VCaP (cell line): Measurements from ENCODE around the gene APOE.

Experiments
- H3K27ac ChIP-seq: fragments of 450-650 bp; 2 replicates; pipeline ENCODE4 v1.5.1; 2017
- TF ChIP-seq, protein P1 (sequence below): fragments of 450-650 bp; conservative IDR thresholded peaks from 2 replicates; pipeline ENCODE4 v1.5.1; 2017; ENCODE audit warnings: mild to moderate bottlenecking, moderate library complexity

The APOE gene

DNA sequence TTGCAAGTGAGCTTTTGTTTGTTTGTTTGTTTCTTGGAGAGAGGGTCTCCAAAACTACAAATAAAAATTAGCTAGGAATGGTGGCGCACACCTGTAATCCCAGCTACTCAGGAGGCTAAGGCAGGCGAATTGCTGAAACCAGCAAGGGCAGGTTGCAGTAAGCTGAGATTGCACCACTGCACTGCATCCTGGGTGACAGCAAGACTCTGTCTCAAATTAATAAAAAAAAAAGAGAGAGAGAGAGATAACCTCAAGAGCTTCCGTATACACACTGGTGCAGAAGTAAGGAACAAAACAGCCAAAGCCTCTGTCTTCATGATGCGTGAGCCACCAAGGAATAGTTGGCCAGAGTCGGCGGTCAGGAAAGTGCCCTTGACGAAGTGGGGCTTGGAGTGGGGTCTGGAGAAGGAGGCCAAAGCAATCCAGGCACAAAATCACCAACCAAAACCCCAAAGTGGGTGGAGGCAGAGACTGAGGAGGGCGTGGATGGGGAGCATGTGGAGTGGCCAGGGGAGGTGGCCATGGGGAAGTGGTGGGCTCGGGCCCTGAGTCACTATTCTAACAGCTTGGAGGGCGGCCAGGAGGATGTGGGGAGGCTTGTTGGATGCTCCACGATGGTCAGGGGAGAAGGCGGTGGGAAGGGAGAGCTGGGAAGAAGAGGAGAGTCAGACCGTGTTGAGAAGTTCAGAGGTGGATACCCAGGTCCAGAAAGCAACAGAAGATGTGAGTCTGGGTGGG is 35.7 kb upstream of the APOE start:
- H3K27ac ChIP-seq = no peak overlapping the region
- TF ChIP-seq, protein P1, sequence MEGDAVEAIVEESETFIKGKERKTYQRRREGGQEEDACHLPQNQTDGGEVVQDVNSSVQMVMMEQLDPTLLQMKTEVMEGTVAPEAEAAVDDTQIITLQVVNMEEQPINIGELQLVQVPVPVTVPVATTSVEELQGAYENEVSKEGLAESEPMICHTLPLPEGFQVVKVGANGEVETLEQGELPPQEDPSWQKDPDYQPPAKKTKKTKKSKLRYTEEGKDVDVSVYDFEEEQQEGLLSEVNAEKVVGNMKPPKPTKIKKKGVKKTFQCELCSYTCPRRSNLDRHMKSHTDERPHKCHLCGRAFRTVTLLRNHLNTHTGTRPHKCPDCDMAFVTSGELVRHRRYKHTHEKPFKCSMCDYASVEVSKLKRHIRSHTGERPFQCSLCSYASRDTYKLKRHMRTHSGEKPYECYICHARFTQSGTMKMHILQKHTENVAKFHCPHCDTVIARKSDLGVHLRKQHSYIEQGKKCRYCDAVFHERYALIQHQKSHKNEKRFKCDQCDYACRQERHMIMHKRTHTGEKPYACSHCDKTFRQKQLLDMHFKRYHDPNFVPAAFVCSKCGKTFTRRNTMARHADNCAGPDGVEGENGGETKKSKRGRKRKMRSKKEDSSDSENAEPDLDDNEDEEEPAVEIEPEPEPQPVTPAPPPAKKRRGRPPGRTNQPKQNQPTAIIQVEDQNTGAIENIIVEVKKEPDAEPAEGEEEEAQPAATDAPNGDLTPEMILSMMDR = no peak

DNA sequence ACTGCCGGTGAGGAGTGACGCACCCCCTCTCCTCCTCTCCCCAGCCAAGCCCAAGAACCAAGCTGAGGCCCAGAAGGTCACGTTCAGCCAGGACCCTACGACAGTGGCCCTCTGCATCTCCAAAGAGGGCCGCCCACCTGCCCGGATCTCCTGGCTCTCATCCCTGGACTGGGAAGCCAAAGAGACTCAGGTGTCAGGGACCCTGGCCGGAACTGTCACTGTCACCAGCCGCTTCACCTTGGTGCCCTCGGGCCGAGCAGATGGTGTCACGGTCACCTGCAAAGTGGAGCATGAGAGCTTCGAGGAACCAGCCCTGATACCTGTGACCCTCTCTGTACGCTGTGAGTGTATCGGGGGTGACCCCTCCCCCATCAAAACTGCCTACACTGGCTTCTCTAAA is 33.8 kb upstream of the APOE start:
- no peak overlapping the region for H3K27ac ChIP-seq
- TF ChIP-seq, protein P1 = no peak

DNA sequence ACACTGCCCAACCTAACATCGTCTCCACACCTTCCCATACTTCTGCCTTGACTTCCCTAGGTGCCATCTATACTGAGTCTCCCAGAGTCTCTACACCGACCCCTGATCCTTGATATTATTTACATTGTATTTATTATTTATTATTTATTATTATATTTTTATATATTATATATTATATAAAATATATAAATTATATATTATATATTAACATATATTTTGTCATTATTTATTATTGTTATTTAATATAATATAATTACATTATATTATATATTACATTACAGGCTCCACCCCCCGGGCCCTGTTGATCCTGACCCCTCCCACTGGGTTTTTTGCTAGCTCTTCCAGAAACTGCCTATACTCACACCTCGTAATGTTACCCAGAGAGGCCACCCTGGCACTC is 32.9 kb upstream of the APOE start:
- no peak overlapping the region for H3K27ac ChIP-seq
- TF ChIP-seq, protein P1 = no peak

- TF ChIP-seq, protein P1 = no peak
- no peak overlapping the region for H3K27ac ChIP-seq
These were observed 31.3 kb upstream of the APOE start for GRCh38 chr19:44874317-44874716.

GRCh38 chr19:44875666-44876451 is 29.7 kb upstream of the APOE start:
- no peak overlapping the region; the same call in 1 of the 2 replicates for H3K27ac ChIP-seq

DNA sequence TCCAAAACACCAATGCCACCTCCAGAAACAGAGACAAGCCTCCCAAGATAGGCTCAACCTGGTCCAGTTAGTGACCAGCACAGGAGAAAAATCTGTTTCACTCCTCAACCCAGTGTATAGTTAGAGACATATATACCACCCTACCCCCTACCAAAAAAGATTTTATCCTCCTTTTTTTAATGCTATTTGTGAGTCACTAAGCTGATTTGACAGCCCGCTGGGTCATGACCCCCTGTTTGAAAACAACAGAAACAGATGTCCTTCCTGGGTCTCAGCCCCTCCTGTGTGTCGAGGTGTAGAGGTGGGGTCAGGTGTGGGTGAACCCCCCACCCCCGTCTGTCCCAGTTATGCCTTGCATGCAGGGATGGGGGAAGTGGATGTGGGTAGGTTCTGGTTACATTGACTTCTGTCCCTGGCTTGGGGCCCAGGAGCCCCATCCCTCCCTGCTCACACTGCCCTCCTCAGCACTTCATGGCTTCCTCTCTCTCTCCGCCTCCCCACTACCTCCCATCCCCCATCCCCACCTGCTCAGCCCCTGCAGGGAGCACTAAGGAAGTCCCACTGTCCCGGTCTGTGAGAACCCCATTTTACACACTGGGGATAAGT is 28.6 kb upstream of the APOE start:
- TF ChIP-seq, protein P1 = no peak
- peak overlapping the region; percentile 68 for H3K27ac ChIP-seq

More at GRCh38 chr19:44875666-44876451, 29.7 kb upstream of the APOE start:
- TF ChIP-seq, protein P1 = no peak
